A204.1 (cell line): ENCODE data around the gene BRIP1.

Experiments used
- FAIRE-seq: peaks from 2 replicates; lab custom pipeline; 2012; peaks lifted over from hg19 to GRCh38; lab: Jason Lieb, UNC

The BRIP1 gene

GRCh38 chr17:61662186-61662585 is 201.1 kb downstream of the BRIP1 start:
- FAIRE-seq = no peak

DNA sequence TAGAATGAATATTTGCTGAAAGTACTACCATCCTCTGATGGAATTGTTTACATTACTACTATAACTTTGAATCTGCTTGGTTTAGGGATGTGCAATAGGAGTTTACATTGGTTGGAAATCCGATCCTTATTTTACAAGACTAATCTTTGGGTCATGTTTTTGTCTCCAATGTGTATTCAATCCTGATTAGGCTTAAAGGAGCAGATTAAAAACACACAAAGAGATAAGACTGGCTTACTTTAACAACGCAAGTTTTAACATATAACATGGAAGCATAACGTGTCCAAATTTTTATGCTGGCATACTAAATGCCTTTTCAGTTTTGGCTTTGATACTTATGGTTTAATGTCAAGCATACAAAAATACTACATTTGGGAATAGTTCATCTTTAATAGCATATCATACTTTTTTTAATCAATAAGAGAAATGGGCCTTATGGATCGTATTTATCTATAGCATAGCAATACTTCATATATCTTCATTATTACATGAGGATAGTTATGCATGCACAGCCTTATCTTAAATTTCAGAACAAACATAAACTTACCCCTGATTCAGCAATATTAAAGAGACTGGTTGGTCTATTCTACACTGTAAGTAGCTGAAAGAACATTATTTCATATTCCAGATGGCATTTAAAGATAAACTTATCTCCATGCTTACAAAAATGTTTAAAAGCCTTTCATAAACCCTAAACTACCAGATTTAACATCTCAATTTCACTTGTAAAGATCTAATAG is 202.4 kb downstream of the BRIP1 start:
- no peak for FAIRE-seq

DNA sequence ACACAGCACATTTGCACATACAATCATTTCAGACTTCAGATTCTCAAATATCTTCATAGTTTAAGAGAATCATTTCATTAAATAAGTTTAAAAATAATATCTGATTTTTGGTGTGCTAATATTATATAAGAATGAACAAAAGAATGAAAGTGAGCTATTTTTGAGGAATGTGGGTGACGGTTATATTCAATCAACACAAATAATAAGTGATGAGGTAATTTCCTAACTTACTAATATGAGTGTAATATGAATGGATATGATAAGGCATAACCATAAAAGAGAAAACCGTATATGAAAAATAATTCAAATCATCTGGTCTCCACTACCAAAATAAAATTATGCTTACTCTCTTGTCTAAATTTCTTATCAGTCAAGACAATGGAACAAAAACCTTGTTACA is 203.9 kb downstream of the BRIP1 start:
- peak; percentile 3 for FAIRE-seq

DNA sequence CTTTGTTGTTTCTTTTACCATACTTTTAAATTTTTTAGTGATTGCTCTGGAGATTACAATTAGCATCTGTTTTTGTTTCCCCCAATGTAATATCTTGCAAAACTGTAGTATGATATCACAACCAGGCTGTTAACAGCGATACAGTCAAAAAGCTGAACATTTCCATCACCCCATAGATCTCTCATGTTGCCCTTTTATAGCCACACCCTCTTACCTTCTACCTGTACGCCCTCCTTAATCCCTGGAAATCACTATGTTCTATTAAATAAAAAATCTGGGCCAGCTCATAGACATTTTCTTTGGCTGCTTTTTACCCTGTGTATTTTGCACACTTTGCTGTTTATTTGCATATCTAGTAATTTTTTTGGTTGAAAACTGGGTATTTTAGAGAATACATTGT is 205.1 kb downstream of the BRIP1 start:
- no peak for FAIRE-seq

DNA sequence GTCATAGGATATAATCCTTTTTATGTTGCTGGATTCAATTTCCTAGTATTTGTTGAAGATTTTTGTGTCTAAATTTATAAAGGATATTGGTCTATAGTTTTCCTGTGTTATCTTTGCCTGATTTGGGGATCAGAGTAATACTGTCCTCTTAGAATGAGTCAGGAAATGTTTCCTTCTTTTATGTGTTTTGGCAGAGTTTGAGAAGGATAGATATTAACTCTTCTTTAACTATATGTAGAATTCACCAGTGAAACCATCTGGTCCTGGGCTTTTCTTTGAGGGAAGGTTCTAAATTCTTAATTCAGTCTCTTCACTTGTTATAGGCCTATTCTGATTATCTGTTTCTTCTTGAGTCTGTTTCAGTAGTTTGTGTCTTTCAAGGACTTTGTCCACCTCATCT is 206.0 kb downstream of the BRIP1 start:
- FAIRE-seq = no peak

- FAIRE-seq = no peak
Measured at GRCh38 chr17:61656721-61657217, 206.6 kb downstream of the BRIP1 start.

DNA sequence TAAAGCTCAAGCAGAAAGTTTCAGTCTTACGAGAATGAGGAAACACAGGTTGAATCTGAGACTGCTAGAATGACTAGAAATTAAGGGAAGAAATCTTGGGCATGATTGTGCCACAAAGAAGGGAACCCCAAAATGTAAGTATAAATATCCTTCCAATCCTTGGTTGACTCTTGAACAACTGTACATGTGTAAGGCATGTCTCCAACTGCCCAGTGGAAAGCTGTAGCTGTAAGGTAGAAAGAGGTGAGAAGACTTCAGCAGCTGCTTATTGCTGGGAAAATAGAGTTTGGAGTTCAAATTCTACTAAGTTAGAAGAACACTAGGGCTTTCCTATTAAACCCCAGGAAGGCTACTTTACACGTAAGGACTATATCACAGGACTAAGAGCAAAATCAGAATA is 212.6 kb downstream of the BRIP1 start:
- FAIRE-seq = no peak

DNA sequence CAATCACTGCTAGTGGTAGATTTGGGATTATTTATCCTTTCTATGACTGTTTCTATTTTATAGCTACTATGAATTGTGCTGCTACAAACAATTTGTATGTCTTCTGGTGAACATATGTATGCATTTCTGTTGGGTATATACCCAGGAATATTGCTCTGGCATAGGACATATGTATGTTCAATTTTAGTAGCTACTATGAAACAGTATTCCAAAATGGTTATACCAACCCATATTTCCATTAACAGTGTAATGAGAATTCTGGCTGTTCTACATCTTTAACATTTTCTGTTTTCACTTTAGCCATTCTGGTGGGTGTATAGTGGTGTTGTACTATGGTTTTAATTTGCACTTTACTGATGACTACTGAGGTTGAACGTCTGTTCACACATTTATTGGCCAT is 214.7 kb downstream of the BRIP1 start:
- no peak for FAIRE-seq

DNA sequence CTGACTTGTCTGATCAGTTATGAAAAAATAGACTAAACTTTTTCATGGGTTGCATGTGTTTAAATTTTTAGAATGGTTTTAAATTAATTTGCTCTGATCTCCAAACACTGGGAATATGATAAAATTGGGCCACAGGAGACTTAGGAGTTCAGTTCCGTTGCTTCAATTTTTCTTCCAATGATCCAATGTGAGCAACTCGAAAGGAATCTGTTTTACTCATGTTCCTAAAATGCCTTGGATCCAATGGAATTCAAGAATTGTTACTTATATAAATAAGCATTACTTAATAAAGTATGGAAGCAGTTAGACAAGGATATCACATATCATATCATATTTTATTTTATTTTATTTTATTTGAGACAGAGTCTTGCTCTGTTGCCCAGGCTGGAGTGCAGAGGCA is 216.3 kb downstream of the BRIP1 start:
- no peak for FAIRE-seq

GRCh38 chr17:61646482-61646881 is 216.8 kb downstream of the BRIP1 start:
- FAIRE-seq = no peak

GRCh38 chr17:61645920-61646319 is 217.4 kb downstream of the BRIP1 start:
- FAIRE-seq = no peak

- FAIRE-seq = no peak
Measured at GRCh38 chr17:61644800-61645774, 218.2 kb downstream of the BRIP1 start.

- no peak for FAIRE-seq
Measured at GRCh38 chr17:61642768-61643167, 220.6 kb downstream of the BRIP1 start.

- FAIRE-seq = no peak
Measured at GRCh38 chr17:61641715-61642114, 221.6 kb downstream of the BRIP1 start.

DNA sequence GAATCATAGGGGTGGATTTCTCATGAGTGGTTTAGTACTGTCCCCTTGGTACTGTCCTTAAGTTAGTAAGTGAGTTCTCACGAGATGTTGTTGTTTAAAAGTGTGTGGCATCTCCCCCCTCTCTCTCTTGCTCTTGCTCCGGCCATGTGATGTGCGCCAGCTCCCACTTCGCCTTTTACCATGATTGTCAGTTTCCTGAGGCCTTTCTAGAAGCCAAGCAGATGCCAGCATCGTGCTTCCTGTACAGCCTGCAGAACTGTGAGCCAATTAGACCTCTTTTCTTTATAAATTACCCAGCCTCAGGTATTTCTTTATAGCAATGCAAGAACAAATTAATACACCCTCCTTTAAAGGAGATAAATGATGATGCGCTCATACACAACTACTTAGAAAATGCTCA is 222.2 kb downstream of the BRIP1 start:
- no peak for FAIRE-seq

DNA sequence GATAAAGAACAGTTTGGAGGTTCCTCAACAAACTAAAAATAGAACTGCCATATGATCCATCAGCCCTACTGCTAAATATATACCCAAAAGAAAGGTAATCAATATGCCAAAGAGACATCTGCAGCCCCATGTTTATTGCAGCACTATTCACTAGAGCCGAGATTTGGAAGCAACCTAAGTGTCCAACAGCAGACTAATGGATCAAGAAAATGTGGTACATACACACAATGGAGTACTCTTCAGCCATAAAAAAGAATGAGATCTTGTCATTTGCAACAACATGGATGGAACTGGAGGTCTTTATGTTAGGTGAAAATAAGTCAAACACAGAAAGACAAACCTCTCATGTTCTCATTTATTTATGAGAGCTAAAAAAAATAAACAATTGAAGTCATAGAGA is 223.5 kb downstream of the BRIP1 start:
- FAIRE-seq = no peak

- no peak for FAIRE-seq
Measured at GRCh38 chr17:61638087-61638486, 225.2 kb downstream of the BRIP1 start.

DNA sequence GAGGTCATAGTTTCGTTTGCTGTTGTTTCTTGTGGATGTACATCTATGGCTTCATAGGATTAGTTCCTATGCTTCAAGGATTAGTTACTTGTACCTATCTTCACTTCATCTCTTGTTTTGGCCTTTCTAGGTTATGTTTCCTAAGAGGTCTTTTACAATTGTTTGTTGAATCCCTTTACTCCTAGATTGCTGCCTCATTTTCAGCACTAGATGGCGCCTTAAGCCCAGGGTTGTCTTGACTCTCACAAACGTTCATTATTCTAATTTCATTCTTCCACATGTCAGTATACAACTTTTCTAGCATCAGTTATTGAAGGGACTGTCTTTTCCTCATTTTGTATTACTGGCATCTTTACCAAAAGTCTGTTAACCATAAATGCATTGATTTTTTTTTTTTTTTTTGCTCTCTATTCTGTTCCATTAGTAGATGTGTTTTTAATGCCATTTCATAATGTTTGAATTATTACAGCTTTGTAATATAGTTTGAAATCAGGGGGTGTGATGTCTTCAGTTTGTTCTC is 227.4 kb downstream of the BRIP1 start:
- FAIRE-seq = peak; percentile 91

DNA sequence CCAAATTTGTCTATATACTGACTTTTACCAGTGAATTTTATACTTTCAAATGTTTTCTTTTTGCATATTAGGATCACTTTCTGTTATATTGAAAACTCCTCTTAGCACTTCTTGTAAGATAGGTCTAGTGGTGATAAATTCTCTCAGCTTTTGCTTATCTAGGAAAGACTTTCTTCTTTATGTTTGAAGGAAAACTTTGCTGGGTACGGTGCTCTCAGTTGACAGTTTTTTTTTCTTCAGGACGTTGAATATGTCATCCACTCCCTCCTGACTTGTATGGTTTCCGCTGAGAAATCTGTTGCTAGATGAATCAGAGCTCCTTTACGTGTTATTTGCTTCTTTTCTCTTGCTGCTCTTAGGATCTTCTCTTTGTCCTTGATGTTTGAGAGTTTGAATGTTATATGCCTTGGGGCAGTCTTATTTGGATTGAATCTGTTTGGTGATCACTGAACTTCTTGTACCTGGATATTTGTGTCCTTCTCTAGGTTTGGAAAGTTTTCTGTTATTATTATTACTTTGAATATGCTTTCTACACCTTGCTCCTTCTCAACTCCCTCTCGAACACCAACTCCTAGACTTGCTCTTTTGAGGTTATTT is 228.3 kb downstream of the BRIP1 start:
- FAIRE-seq = no peak

DNA sequence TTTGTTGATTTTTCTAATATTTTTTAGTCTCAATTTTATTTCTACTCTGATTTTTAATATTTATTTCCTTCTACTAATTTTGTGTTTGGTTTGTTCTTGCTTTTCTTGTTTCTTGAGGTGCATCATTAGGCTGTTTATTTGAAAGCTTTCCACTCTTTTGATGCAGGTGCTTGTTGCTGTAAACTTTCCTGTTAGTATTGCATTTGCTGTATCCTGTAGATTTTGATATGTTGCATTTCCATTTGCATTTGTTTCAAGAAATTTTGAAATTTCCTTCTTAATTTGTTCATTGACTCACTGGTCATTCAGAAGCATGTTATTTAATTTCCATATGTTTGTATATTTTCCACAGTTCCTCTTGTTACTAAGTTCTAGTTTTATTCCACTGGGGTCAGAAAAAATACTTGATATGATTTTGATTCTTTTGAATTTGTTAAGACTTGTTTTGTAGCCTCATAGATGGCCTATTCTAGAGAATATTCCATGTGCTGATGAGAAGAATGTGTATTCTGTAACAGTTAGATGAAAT is 229.3 kb downstream of the BRIP1 start:
- peak; percentile 16 for FAIRE-seq

DNA sequence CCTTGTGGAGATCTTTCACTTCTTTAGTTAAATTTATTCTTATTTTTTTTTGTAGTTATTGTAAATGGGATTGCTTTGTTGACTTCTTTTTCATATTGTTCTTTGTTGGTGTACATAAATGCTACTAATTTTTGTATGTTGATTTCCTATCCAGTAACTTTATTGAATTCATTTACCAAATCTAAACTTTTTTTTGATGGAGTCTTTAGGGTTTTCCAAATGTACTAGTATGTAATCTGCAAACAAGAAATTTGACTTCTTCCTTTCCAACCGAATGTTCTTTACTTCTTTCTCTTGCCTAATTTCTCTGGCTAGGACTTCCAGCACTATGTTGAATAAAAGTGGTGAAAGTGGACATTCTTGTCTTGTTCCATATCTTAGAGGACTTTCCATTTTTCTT is 230.5 kb downstream of the BRIP1 start:
- FAIRE-seq = no peak

GRCh38 chr17:61631800-61632199 is 231.5 kb downstream of the BRIP1 start:
- FAIRE-seq = no peak
